Stimulated activated effector memory CD8-positive, alpha-beta T cell treated with anti-CD3 and anti-CD28 coated beads, Interleukin-12 subunit alpha, Interleukin-12 subunit beta, amount 100 ng/mL, for 72 hours (primary cell): ENCODE data around the gene CBX7.

Experiments used
- ATAC-seq: fragments of 150-1000 bp; cut with Tn5 transposase; 2 replicates; pipeline ENCODE4 v1.10.0; 2021
- DNase-seq, 2 donors: peaks; one replicate each; pipeline ENCODE4 v3.0.0; 2021 to 2022; ENCODE audit warnings: low spot score in 2 of 2
- H3K27ac Mint-ChIP-seq: one replicate; pipeline ENCODE4 v1.8.0; 2022; ENCODE audit warnings: mild to moderate bottlenecking, mixed read lengths
- H3K36me3 Mint-ChIP-seq: one replicate; pipeline ENCODE4 v1.8.0; 2022; ENCODE audit warnings: mild to moderate bottlenecking, mixed read lengths
- H3K4me1 Mint-ChIP-seq: one replicate; pipeline ENCODE4 v1.8.0; 2022; ENCODE audit warnings: mixed read lengths
- H3K4me3 Mint-ChIP-seq: one replicate; pipeline ENCODE4 v1.8.0; 2022; ENCODE audit warnings: mild to moderate bottlenecking, mixed read lengths
- H3K9me3 Mint-ChIP-seq: one replicate; pipeline ENCODE4 v1.8.0; 2022; ENCODE audit warnings: mixed read lengths

The CBX7 gene

GRCh38 chr22:39098026-39098425, 54.5 kb downstream of the CBX7 start:
- H3K4me3 Mint-ChIP-seq, result peak overlapping the region; percentile 87
- ATAC-seq (no peak), DNase-seq (no peak)
- H3K9me3 Mint-ChIP-seq, result no peaks in the 10 kb centered on the region
- H3K36me3 Mint-ChIP-seq, result peaks cover 24% of the 10 kb centered on the region
- peak overlapping the region; percentile 98 for H3K27ac Mint-ChIP-seq
- H3K4me1 Mint-ChIP-seq, result peaks cover 73% of the 10 kb centered on the region

GRCh38 chr22:39097098-39098020, 55.1 kb downstream of the CBX7 start, which contains the start of gene APOBEC3H:
APOBEC3H (plus strand) TSS chr22:39097244; CDS start chr22:39100279, 3,035 bp downstream.
- Mint-ChIP-seq H3K27ac (peak within 1 kb of the TSS; percentile 98), H3K36me3 (peaks cover 27% of the 10 kb centered on the region), H3K4me1 (peaks cover 79% of the 10 kb centered on the region), H3K9me3 (no peaks in the 10 kb centered on the region), H3K4me3 (peak within 1 kb of the TSS; percentile 87)
- peak in 1 of 2 donors; percentile 80 for DNase-seq
- peak; percentile 8 for ATAC-seq

DNA sequence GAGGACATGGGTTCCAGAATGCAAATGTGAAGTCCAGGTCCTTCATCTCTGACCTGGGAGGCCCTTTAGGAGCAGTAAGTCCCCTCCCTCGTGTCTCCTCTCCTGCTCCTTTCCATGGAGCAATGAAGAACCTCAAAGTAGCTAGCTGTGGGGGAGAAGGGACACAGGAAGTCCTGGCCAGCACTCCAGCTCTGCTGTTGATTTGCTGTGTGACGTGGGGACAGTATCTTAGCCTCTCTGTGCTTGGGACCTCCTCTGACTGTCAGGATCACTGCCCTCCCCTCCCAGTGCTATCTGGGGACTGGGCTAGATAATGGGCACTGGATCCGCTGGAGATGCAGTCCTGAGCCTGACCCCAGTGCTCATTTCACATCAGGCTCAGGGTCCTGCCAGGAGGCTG, 56.5 kb downstream of the CBX7 start:
- Mint-ChIP-seq H3K27ac (peak overlapping the region; percentile 98), H3K4me1 (peaks cover 89% of the 10 kb centered on the region), H3K4me3 (peak overlapping the region; percentile 87), H3K9me3 (no peaks in the 10 kb centered on the region), H3K36me3 (peaks cover 39% of the 10 kb centered on the region)
- DNase-seq (no peak), ATAC-seq (no peak)

DNA sequence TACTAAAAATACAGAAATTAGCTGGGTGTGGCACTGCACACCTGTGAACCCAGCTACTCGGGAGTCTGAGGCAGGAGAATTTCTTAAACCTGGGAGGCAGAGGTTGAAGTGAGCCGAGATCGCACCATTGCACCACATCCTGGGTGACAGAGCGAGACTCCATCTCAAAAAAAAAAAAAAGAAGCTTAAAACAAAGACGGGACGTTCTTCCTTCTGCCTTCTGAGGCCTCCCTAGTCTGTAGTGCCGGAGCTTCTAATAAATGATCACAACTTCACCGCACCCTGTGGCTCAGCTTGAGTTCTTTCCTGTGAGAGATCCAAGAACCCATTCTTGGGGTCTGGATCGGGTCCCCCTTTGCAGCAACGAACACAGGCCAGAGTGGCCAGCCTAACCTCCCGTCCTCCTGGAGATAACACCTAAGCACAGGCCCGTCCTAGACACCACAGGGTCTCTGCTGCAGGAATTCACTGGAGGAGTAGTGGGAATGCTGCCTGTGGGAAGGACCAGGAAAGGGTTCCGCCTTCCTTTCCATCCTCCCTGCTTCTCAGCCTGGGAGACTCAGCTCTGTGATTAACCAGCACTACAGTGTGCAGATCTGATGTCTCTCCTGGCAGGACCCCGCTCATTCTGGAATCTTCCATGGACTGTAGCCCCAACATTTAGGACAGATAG, 57.6 kb downstream of the CBX7 start:
- DNase-seq (peak in 1 of 2 donors; percentile 59), ATAC-seq (no peak)
- peak overlapping the region; percentile 87 for H3K4me3 Mint-ChIP-seq
- peak overlapping the region; percentile 98 for H3K27ac Mint-ChIP-seq
- peaks cover 91% of the 10 kb centered on the region for H3K4me1 Mint-ChIP-seq
- peaks cover 50% of the 10 kb centered on the region for H3K36me3 Mint-ChIP-seq
- no peaks in the 10 kb centered on the region for H3K9me3 Mint-ChIP-seq

- ATAC-seq (peak; percentile 19), DNase-seq (peak in 1 of 2 donors; percentile 78)
- H3K9me3 Mint-ChIP-seq, result no peaks in the 10 kb centered on the region
- peaks cover 92% of the 10 kb centered on the region for H3K4me1 Mint-ChIP-seq
- H3K4me3 Mint-ChIP-seq, result peak overlapping the region; percentile 78
- peaks cover 54% of the 10 kb centered on the region for H3K36me3 Mint-ChIP-seq
- peak overlapping the region; percentile 97 for H3K27ac Mint-ChIP-seq
Measured at GRCh38 chr22:39092111-39092862, 60.2 kb downstream of the CBX7 start.

GRCh38 chr22:39091126-39092081, 61.1 kb downstream of the CBX7 start:
- ATAC-seq (no peak), DNase-seq (peak in 1 of 2 donors; percentile 70)
- peaks cover 63% of the 10 kb centered on the region for H3K36me3 Mint-ChIP-seq
- H3K4me3 Mint-ChIP-seq, result peak overlapping the region; percentile 78
- H3K9me3 Mint-ChIP-seq, result no peaks in the 10 kb centered on the region
- H3K4me1 Mint-ChIP-seq, result peaks cover 93% of the 10 kb centered on the region
- peak overlapping the region; percentile 97 for H3K27ac Mint-ChIP-seq

DNA sequence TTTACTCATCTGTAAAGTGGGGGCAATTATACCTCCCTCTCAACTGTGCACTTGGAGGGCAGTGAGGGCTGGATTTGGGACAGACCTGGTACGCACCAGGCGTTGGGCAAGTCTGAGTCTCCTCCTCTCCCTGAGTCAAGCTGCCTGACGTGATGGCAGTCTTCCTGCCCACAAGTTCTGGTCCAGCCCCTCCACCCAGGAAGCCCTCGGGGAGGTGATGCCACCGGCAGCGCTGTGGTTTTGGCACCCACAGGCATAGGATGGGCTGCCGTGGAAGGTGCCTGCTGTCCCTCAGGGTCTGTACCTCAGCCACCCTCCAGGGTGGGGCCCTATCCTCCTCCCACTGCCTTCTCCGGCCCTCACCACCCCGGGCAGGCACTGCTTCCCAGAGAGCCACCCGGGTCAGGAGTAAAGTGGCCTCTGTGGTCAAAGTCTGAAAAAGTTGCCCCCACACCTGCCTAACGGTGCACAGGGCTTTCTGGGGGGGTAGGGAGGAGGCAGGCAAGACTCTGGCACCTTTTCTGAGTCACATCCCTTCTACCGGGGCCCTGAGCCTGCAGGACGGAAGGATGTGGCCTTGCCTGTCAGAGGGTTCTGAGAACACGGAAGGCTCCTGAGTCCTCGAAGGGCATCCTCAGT, 61.9 kb downstream of the CBX7 start:
- Mint-ChIP-seq H3K27ac (peak overlapping the region; percentile 97), H3K4me3 (peak overlapping the region; percentile 78)
- peak; percentile 81 to 96 for DNase-seq

GRCh38 chr22:39089928-39090327, 62.6 kb downstream of the CBX7 start:
- ATAC-seq, result no peak
- Mint-ChIP-seq H3K9me3 (no peaks in the 10 kb centered on the region), H3K4me3 (peak overlapping the region; percentile 78), H3K4me1 (peaks cover 92% of the 10 kb centered on the region), H3K36me3 (peaks cover 71% of the 10 kb centered on the region), H3K27ac (peak overlapping the region; percentile 97)
- no peak for DNase-seq

More for the DNA sequence above, 61.9 kb downstream of the CBX7 start:
- Mint-ChIP-seq H3K4me1 (peaks cover 92% of the 10 kb centered on the region), H3K36me3 (peaks cover 68% of the 10 kb centered on the region), H3K9me3 (no peaks in the 10 kb centered on the region)
- peak; percentile 88 for ATAC-seq

DNA sequence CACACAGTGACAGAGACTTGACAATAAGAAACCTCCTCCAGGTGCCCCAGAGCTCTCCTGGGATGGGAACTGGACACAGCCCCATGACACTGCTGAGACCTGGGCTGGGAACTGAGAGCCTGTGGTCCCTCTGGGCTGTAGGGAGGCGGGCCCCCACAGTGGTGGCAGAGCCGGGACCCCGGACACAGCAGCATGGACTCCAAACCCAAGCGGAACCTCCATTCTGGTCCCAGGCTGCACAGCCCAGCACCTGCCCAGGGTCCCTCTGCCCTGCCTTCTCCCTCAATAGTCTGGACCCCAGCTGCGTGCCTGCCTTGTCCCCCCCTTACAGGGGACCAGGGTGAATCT, 63.8 kb downstream of the CBX7 start:
- H3K36me3 Mint-ChIP-seq, result peaks cover 83% of the 10 kb centered on the region
- peak overlapping the region; percentile 78 for H3K4me3 Mint-ChIP-seq
- H3K4me1 Mint-ChIP-seq, result peaks cover 84% of the 10 kb centered on the region
- peak overlapping the region; percentile 97 for H3K27ac Mint-ChIP-seq
- no peaks in the 10 kb centered on the region for H3K9me3 Mint-ChIP-seq
- ATAC-seq, result no peak
- no peak for DNase-seq

- Mint-ChIP-seq H3K4me1 (peaks cover 87% of the 10 kb centered on the region), H3K36me3 (peaks cover 89% of the 10 kb centered on the region), H3K27ac (peak overlapping the region; percentile 97), H3K4me3 (peak overlapping the region; percentile 78), H3K9me3 (no peaks in the 10 kb centered on the region)
- ATAC-seq, result no peak
- no peak for DNase-seq
Measured at GRCh38 chr22:39087881-39088684, 64.4 kb downstream of the CBX7 start.

- DNase-seq (no peak), ATAC-seq (no peak)
- Mint-ChIP-seq H3K36me3 (peaks cover 89% of the 10 kb centered on the region), H3K9me3 (no peaks in the 10 kb centered on the region), H3K27ac (peak overlapping the region; percentile 97), H3K4me3 (peak overlapping the region; percentile 78), H3K4me1 (peaks cover 86% of the 10 kb centered on the region)
Measured at GRCh38 chr22:39087098-39087497, 65.4 kb downstream of the CBX7 start.

DNA sequence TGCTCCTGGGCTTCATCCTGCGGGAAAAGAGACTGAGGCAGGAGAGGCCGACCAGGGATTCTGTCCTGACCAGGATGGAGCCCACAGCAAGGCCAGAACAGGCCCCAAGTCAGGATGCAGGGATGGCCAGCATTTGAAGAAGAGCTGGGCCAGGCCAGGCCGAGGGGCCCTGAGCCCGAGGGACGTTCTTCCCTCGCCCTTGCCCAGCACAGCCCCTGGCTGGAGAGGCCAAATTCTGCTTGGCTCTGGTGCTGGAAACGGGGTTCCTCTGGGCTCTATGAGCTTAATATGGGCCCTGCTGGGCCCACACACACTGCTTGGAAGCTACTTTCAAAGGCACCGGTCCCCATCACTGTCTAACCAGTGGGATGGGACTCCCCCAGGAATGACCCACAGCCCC, 67.8 kb downstream of the CBX7 start:
- DNase-seq (no peak), ATAC-seq (no peak)
- Mint-ChIP-seq H3K4me3 (no peak overlapping the region), H3K4me1 (peaks cover 85% of the 10 kb centered on the region), H3K27ac (peak overlapping the region; percentile 97), H3K9me3 (no peaks in the 10 kb centered on the region), H3K36me3 (peaks cover 91% of the 10 kb centered on the region)
